ENCODE results near the gene RTKN2. TPM values are rescaled to one million over a fixed set of nuclear protein-coding genes. Genes with fewer than 3 reads are reported as not detected.
"Not testable (repeated sequence)": the region's sequence is repeated elsewhere in the genome, so short reads cannot be mapped to it uniquely, and the experiment has no call there.

RTKN2 gene
- total RNA-seq, 1 experiment from 2014 or later = 13.3 TPM

- peak; percentile 40 to 75 for DNase-seq
Measured at GRCh38 chr10:62244785-62245467, 23.7 kb downstream of the RTKN2 start.

GRCh38 chr10:62244088-62244487, 24.6 kb downstream of the RTKN2 start:
- no peak overlapping the region for H3K4me3 ChIP-seq
- DNase-seq = no peak
- no peaks in the 10 kb centered on the region for H3K9me3 ChIP-seq (replicated peaks)
- no peaks in the 10 kb centered on the region for H3K27me3 ChIP-seq
- peak overlapping the region; percentile 60 for H3K27ac ChIP-seq
- H3K4me1 ChIP-seq = peaks cover 10% of the 10 kb centered on the region
- no peaks in the 10 kb centered on the region for H3K36me3 ChIP-seq

More at GRCh38 chr10:62244785-62245467, 23.7 kb downstream of the RTKN2 start:
- H3K27ac ChIP-seq = no peak overlapping the region
- H3K36me3 ChIP-seq = no peaks in the 10 kb centered on the region
- no peaks in the 10 kb centered on the region for H3K27me3 ChIP-seq
- no peaks in the 10 kb centered on the region for H3K9me3 ChIP-seq (replicated peaks)
- H3K4me1 ChIP-seq = peaks cover 10% of the 10 kb centered on the region
- no peak overlapping the region for H3K4me3 ChIP-seq

GRCh38 chr10:62243647-62243997, 25.0 kb downstream of the RTKN2 start:
- H3K36me3 ChIP-seq = peaks cover 2% of the 10 kb centered on the region; the same call in 1 of the 2 replicates

GRCh38 chr10:62242965-62243646, 25.5 kb downstream of the RTKN2 start:
- H3K36me3 ChIP-seq; H3K9me3 ChIP-seq (replicated peaks); H3K4me3 ChIP-seq; H3K27me3 ChIP-seq: not testable (repeated sequence)
- DNase-seq = peak; percentile 42 to 82
- Histone ChIP-seq H3K4me1 (peaks cover 10% of the 10 kb centered on the region), H3K27ac (peak overlapping the region; percentile 60)

More at GRCh38 chr10:62243647-62243997, 25.0 kb downstream of the RTKN2 start:
- H3K4me3 ChIP-seq = no peak overlapping the region
- peaks cover 10% of the 10 kb centered on the region for H3K4me1 ChIP-seq
- H3K9me3 ChIP-seq (replicated peaks) = no peaks in the 10 kb centered on the region
- H3K27me3 ChIP-seq = no peaks in the 10 kb centered on the region
- DNase-seq = no peak
- peak overlapping the region; percentile 60 for H3K27ac ChIP-seq

- not testable (repeated sequence) for DNase-seq; H3K27me3 ChIP-seq; H3K9me3 ChIP-seq (replicated peaks); H3K36me3 ChIP-seq; H3K27ac ChIP-seq; H3K4me3 ChIP-seq
- H3K4me1 ChIP-seq = peaks cover 10% of the 10 kb centered on the region
Measured at GRCh38 chr10:62241521-62241920, 27.1 kb downstream of the RTKN2 start.

- H3K4me1 ChIP-seq = peaks cover 10% of the 10 kb centered on the region
- no peaks in the 10 kb centered on the region for H3K27me3 ChIP-seq
- H3K4me3 ChIP-seq = no peak overlapping the region
- DNase-seq = no peak
- H3K9me3 ChIP-seq (replicated peaks) = no peaks in the 10 kb centered on the region
- no peak overlapping the region for H3K27ac ChIP-seq
- peaks cover 15% of the 10 kb centered on the region; the same call in 1 of the 2 replicates for H3K36me3 ChIP-seq
Measured at GRCh38 chr10:62239994-62240393, 28.6 kb downstream of the RTKN2 start.

- H3K4me3 ChIP-seq = no peak overlapping the region
- H3K27ac ChIP-seq = no peak overlapping the region
- H3K4me1 ChIP-seq = peaks cover 5% of the 10 kb centered on the region
- peaks cover 15% of the 10 kb centered on the region for H3K36me3 ChIP-seq
- H3K9me3 ChIP-seq (replicated peaks) = no peaks in the 10 kb centered on the region
- no peak for DNase-seq
- H3K27me3 ChIP-seq = no peaks in the 10 kb centered on the region
Measured at GRCh38 chr10:62238880-62239279, 29.8 kb downstream of the RTKN2 start.

- Histone ChIP-seq H3K4me1 (no peaks in the 10 kb centered on the region; the same call in 1 of the 2 replicates), H3K27ac (no peak overlapping the region), H3K36me3 (peaks cover 15% of the 10 kb centered on the region), H3K9me3 (replicated peaks) (no peaks in the 10 kb centered on the region), H3K4me3 (no peak overlapping the region), H3K27me3 (no peaks in the 10 kb centered on the region)
- DNase-seq = no peak
Measured at GRCh38 chr10:62237966-62238365, 30.7 kb downstream of the RTKN2 start.

- Histone ChIP-seq H3K4me1 (no peaks in the 10 kb centered on the region), H3K27me3 (no peaks in the 10 kb centered on the region), H3K4me3 (no peak overlapping the region), H3K9me3 (replicated peaks) (no peaks in the 10 kb centered on the region), H3K27ac (no peak overlapping the region), H3K36me3 (peaks cover 15% of the 10 kb centered on the region)
- no peak for DNase-seq
Measured at GRCh38 chr10:62237506-62237905, 31.1 kb downstream of the RTKN2 start.

GRCh38 chr10:62234077-62234605, 34.5 kb downstream of the RTKN2 start:
- peaks cover 11% of the 10 kb centered on the region for H3K4me1 ChIP-seq
- H3K4me3 ChIP-seq = no peak overlapping the region
- H3K9me3 ChIP-seq (replicated peaks) = no peaks in the 10 kb centered on the region
- no peak overlapping the region for H3K27ac ChIP-seq
- H3K27me3 ChIP-seq = no peaks in the 10 kb centered on the region
- no peak for DNase-seq
- peaks cover 21% of the 10 kb centered on the region for H3K36me3 ChIP-seq

GRCh38 chr10:62233356-62234076, 35.1 kb downstream of the RTKN2 start:
- Histone ChIP-seq H3K4me3 (no peak overlapping the region), H3K27me3 (no peaks in the 10 kb centered on the region), H3K27ac (no peak overlapping the region), H3K36me3 (peaks cover 18% of the 10 kb centered on the region), H3K9me3 (replicated peaks) (no peaks in the 10 kb centered on the region), H3K4me1 (peaks cover 11% of the 10 kb centered on the region)
- DNase-seq = no peak

GRCh38 chr10:62231805-62232204, 36.8 kb downstream of the RTKN2 start:
- no peak for DNase-seq
- no peaks in the 10 kb centered on the region for H3K27me3 ChIP-seq
- H3K4me1 ChIP-seq = peaks cover 11% of the 10 kb centered on the region
- peaks cover 12% of the 10 kb centered on the region for H3K36me3 ChIP-seq
- H3K27ac ChIP-seq = peak overlapping the region; percentile 26; the same call in 1 of the 2 replicates
- no peaks in the 10 kb centered on the region for H3K9me3 ChIP-seq (replicated peaks)
- H3K4me3 ChIP-seq = no peak overlapping the region

- H3K36me3 ChIP-seq = peaks cover 12% of the 10 kb centered on the region
- H3K9me3 ChIP-seq (replicated peaks) = no peaks in the 10 kb centered on the region
- peaks cover 11% of the 10 kb centered on the region for H3K4me1 ChIP-seq
- no peaks in the 10 kb centered on the region for H3K27me3 ChIP-seq
- DNase-seq = peak in 1 of 2 experiments; percentile 3
- H3K27ac ChIP-seq = peak overlapping the region; percentile 26
- H3K4me3 ChIP-seq = no peak overlapping the region
Measured at GRCh38 chr10:62231371-62231770, 37.3 kb downstream of the RTKN2 start.

GRCh38 chr10:62230344-62231121, 38.1 kb downstream of the RTKN2 start:
- no peaks in the 10 kb centered on the region for H3K9me3 ChIP-seq (replicated peaks)
- H3K27me3 ChIP-seq = no peaks in the 10 kb centered on the region
- H3K4me3 ChIP-seq = no peak overlapping the region
- H3K4me1 ChIP-seq = peaks cover 11% of the 10 kb centered on the region
- H3K36me3 ChIP-seq = peaks cover 12% of the 10 kb centered on the region
- peak overlapping the region; percentile 26; the same call in 1 of the 2 replicates for H3K27ac ChIP-seq
- DNase-seq = no peak
